Transverse colon (tissue), 4 donors: Measurements from ENCODE around the gene CTNND2. TPM values are rescaled to one million over a fixed set of nuclear protein-coding genes. Genes with fewer than 3 reads are reported as not detected.

ENCODE experiments used
- DNase-seq: peaks from one replicate; pipeline ENCODE4 v3.0.0-alpha.2; 2019
- H3K27ac ChIP-seq, 4 donors: fragments of 200-600 bp; sonication (generic); 2 replicates each; pipeline ENCODE4 v1.5.1; 2016 to 2018; ENCODE audit warnings: inconsistent platforms in 4 of 4
- H3K27me3 ChIP-seq: fragments of 200-600 bp; sonication (generic); 2 replicates; pipeline ENCODE4 v1.5.1; 2017; ENCODE audit warnings: inconsistent platforms
- H3K36me3 ChIP-seq, 4 donors: fragments of 200-600 bp; sonication (generic); 2 replicates each; pipeline ENCODE4 v1.5.1; 2017 to 2019; ENCODE audit warnings: inconsistent platforms in 4 of 4
- H3K4me1 ChIP-seq, 4 donors: fragments of 200-600 bp; sonication (generic); 2 replicates each; pipeline ENCODE4 v1.5.1; 2017 to 2020; ENCODE audit warnings: inconsistent platforms in 4 of 4
- H3K4me3 ChIP-seq, 4 donors: fragments of 200-600 bp; sonication (generic); 1 replicate in 1 of 4; 2 replicates in 3 of 4; pipeline versions ENCODE4 v1.5.1 to v1.6.1; 2017 to 2019; ENCODE audit warnings: inconsistent platforms in 4 of 4
- H3K9me3 ChIP-seq, 2 donors: fragments of 200-600 bp; sonication (generic); 2 replicates each; pipeline ENCODE4 v1.5.1; 2017 to 2019; ENCODE audit warnings: inconsistent platforms in 2 of 2
- CTCF ChIP-seq, 5 experiments: fragments of 200-600 bp in 3 of 5; fragments of 450-650 bp in 2 of 5; sonication (generic) in 3 of 5; IDR thresholded peaks; 1 replicate in 2 of 5; 2 replicates in 3 of 5; pipeline ENCODE4 v1.5.1; 2016 to 2017; ENCODE audit warnings: antibody characterized with exemption in 5 of 5, inconsistent platforms in 3 of 5, mild to moderate bottlenecking in 2 of 5, moderate library complexity in 1 of 5
- EP300 ChIP-seq: sonication (generic); formaldehyde crosslinking; IDR thresholded peaks from one replicate; pipeline ENCODE4 v1.6.1; 2017; ENCODE audit warnings: antibody characterized with exemption, low read depth
- POLR2A ChIP-seq: fragments of 450-650 bp; IDR thresholded peaks from one replicate; pipeline ENCODE4 v1.6.1; 2016; ENCODE audit warnings: antibody characterized with exemption, mild to moderate bottlenecking, moderate library complexity
- POLR2AphosphoS5 ChIP-seq, 3 donors: sonication (generic); formaldehyde crosslinking; IDR thresholded peaks; one replicate each; pipeline ENCODE4 v1.6.1; 2016; ENCODE audit warnings: antibody characterized with exemption in 3 of 3
- WGBS, 2 donors: methylation state at CpG; one replicate each; pipeline ENCODE4 v1.1.5; 2018; ENCODE audit warnings: low coverage in 1 of 2; 5-methylcytosine and 5-hydroxymethylcytosine counted together
- in situ Hi-C, 4 donors: fragments of 200-750 bp; cut with MboI; loops; one replicate each; pipeline versions ENCODE4 v1.15.0 to v1.15.1; 2017; ENCODE audit warnings: low sequenced_read_pairs in 3 of 4, low pct_ligation_motif_present in 1 of 4, low pct_unique_long_range_greater_than_20kb in 1 of 4
- intact Hi-C: fragments of 100-400 bp; cut with DNase I; formaldehyde crosslinking; loops from one replicate; pipeline ENCODE4 v1.15.1; 2023; ENCODE audit warnings: low total_unique reads
- total RNA-seq, 4 donors: library from RNA; depleted of rRNA; stranded (reverse); fragments of >200 nt; gene quantifications; one replicate each; pipeline ENCODE4 v1.1.0, GENCODE V29; 2016

Gene CTNND2
- total RNA-seq, 4 donors from 2014 or later: 1.9 to 2.1 TPM; not detected in 2

GRCh38 chr5:11153670-11154382 is 750.4 kb downstream of the CTNND2 start:
- H3K4me1 ChIP-seq: no peaks in the 10 kb centered on the region
- no peaks in the 10 kb centered on the region for H3K9me3 ChIP-seq
- H3K36me3 ChIP-seq: no peaks in the 10 kb centered on the region
- no peak overlapping the region for H3K27ac ChIP-seq
- TF ChIP-seq CTCF (IDR thresholded peaks at IDR 0.05): no peak
- no peak for TF ChIP-seq POLR2A
- no peak for TF ChIP-seq EP300
- intact Hi-C loops: no loop called here
- WGBS, 2 donors: 62 to 68% methylated on average over 9 to 12 of the region's 12 CpGs
- in situ Hi-C loops: no loop called here
- DNase-seq: no peak
- no peaks in the 10 kb centered on the region for H3K27me3 ChIP-seq
- no peak overlapping the region for H3K4me3 ChIP-seq

GRCh38 chr5:11152368-11152767 is 751.9 kb downstream of the CTNND2 start:
- Histone ChIP-seq H3K9me3 (no peaks in the 10 kb centered on the region), H3K27me3 (no peaks in the 10 kb centered on the region), H3K27ac (no peak overlapping the region), H3K4me3 (no peak overlapping the region), H3K36me3 (no peaks in the 10 kb centered on the region), H3K4me1 (no peaks in the 10 kb centered on the region)
- 81 to 87% methylated on average over 7 to 8 of the region's 8 CpGs for WGBS, 2 donors
- in situ Hi-C loops (no loop called here), intact Hi-C loops (no loop called here)
- no peak for DNase-seq
- TF ChIP-seq EP300 (no peak), POLR2AphosphoS5 (IDR thresholded peaks at IDR 0.05) (no peak), CTCF (IDR thresholded peaks at IDR 0.05) (no peak), POLR2A (no peak)

GRCh38 chr5:11150976-11151375 is 753.3 kb downstream of the CTNND2 start:
- intact Hi-C loops: no loop called here
- no peaks in the 10 kb centered on the region for H3K9me3 ChIP-seq
- no peaks in the 10 kb centered on the region for H3K36me3 ChIP-seq
- H3K27ac ChIP-seq: no peak overlapping the region
- no peaks in the 10 kb centered on the region for H3K27me3 ChIP-seq
- in situ Hi-C loops: no loop called here
- H3K4me1 ChIP-seq: no peaks in the 10 kb centered on the region
- H3K4me3 ChIP-seq: no peak overlapping the region
- TF ChIP-seq CTCF (IDR thresholded peaks at IDR 0.05) (no peak), POLR2A (no peak), EP300 (no peak), POLR2AphosphoS5 (IDR thresholded peaks at IDR 0.05) (no peak)
- 60 to 65% methylated on average over 5 of the region's 5 CpGs for WGBS, 2 donors
- DNase-seq: no peak

GRCh38 chr5:11148810-11149539 is 755.3 kb downstream of the CTNND2 start:
- H3K4me1 ChIP-seq: no peaks in the 10 kb centered on the region
- no peak for DNase-seq
- H3K36me3 ChIP-seq: no peaks in the 10 kb centered on the region
- intact Hi-C loops: loop anchor here (5.0 kb wide), 1 partner anchor 1612 kb away; no protein-coding TSS in a partner anchor
- no peak for TF ChIP-seq POLR2AphosphoS5 (IDR thresholded peaks at IDR 0.05)
- TF ChIP-seq POLR2A: no peak
- TF ChIP-seq EP300: no peak
- no peak for TF ChIP-seq CTCF (IDR thresholded peaks at IDR 0.05)
- WGBS, 2 donors: 60 to 77% methylated on average over 2 to 14 of the region's 14 CpGs
- H3K27me3 ChIP-seq: no peaks in the 10 kb centered on the region
- in situ Hi-C loops: no loop called here
- no peak overlapping the region for H3K27ac ChIP-seq
- H3K9me3 ChIP-seq: no peaks in the 10 kb centered on the region
- H3K4me3 ChIP-seq: no peak overlapping the region
